GM12892 (cell line): ENCODE measurements around the gene GRN.

Experiments
- DNase-seq: peaks from one replicate; pipeline ENCODE4 v3.0.0; 2011; ENCODE audit not compliant: insufficient read length
- FAIRE-seq: peaks from 2 replicates; lab custom pipeline; 2011; peaks lifted over from hg19 to GRCh38; lab: Jason Lieb, UNC
- POLR2A ChIP-seq: IDR thresholded peaks from 2 replicates; pipeline ENCODE4 v1.6.1; 2011; ENCODE audit warnings: low read depth, low read length, control low read depth
- POLR2AphosphoS5 ChIP-seq: IDR thresholded peaks from 2 replicates; pipeline ENCODE4 v1.6.1; 2011; ENCODE audit warnings: low read depth, low read length, control low read depth
- TAF1 ChIP-seq: IDR thresholded peaks from 2 replicates; pipeline ENCODE4 v1.6.1; 2011; ENCODE audit warnings: low read depth, mild to moderate bottlenecking, control low read depth, low read length, borderline replicate concordance

The GRN gene

DNA sequence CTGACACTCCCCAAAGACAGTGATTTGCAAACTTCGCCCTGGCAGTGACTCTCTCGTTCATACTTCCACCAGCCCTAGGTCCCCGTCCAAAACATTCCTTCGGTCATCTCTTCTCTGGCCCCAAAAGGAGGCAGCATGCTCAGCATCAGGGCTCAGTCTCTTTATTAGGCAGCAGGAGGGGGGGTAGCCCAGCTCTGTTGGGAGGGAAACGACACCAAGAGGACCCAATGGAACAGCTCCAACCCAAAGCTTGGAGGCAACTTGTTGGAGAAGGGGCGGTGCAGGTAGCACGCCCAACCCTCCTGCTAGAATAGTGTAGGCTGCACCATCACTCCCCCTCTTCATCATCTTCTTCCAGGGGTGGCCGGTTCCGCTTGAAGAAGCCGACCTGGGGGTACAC lies 26.9 kb downstream of the GRN start:
- no peak for DNase-seq
- no peak for FAIRE-seq
- TF ChIP-seq POLR2A (no peak), POLR2AphosphoS5 (no peak), TAF1 (no peak)

DNA sequence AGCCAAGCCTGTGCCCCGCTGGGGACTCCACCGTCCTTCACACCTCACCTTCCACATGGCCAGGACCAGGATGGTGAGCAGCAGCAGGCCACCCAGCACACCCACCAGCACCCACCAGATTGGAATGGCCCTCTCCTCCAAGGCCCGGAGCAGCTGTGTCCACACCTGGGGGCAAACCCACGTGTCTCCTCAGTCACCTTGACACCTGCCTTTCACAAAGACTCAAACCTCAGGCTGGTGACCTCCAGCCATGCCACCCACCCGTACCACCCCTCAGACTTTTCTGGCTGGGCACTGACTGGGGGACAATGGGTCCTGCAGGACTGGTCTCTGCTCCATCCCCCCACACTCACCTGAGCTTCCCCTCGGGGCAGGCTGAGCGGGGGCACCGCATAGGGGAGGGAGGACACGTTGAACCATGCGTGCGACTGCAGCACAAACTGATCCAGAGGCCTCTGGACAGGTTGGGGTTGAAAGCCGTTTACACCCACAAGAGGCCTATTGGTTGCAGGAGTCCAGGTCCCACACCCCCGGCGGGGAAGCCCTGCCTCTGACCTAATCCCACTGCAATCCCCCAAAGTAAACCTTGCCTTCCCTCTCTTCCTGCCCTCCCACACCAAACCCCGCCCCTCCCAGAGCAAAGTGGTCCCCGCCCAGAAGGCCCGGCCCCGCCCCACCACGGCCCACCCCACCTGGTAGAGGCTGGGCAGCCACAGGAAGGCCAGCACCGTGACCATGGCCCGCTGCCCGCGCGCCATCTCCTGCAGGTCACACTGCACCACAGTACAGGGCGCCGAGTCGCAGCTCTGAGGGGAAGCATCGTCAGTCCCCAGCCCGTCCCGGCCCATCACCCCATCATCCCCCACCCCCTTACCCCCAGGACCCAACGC lies 29.4 kb downstream of the GRN start:
- TF ChIP-seq POLR2AphosphoS5: no peak
- TF ChIP-seq TAF1: no peak
- no peak for TF ChIP-seq POLR2A
- DNase-seq: no peak
- no peak for FAIRE-seq

DNA sequence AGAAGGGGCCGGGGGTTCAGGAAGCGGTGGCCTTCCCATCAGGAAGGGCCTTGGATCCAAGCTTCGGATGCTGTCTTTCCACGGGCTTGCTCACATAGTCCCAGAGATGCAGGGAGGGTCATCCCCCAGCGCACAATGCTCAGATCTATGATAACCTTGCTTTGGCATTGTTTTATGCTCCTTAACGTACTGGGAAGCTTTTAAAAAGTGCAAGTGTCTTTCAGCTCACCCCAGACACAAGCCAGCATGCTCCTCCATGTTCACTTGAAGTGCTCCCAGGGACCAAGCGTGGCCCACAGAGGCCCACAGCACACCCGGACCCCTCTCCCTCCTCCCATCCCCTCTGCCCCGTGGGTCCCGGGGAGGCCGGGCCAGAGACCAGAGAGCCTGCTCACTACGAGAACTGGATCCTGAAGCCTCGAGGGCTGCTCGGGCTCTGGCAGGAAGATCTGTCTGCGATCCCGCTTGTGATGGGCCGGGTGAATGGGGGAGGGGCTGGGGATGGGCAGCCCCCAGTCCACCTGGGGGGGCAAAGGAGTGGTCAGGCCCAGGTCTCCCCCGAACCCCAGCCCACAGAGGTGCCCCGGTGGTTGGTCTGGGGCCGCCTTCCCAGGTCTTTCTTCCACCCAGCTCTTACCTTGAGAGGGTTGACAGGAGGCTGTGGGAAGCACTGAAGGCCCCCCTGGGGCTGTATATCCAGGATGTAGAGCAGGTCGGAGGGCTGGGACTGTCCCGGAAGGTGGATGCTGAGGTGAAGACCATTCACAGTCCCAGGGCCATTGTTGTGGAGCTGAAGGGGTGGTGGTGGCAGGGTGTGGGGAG lies 30.3 kb downstream of the GRN start:
- TF ChIP-seq POLR2AphosphoS5 (no peak), POLR2A (no peak), TAF1 (no peak)
- no peak for DNase-seq
- no peak for FAIRE-seq

DNA sequence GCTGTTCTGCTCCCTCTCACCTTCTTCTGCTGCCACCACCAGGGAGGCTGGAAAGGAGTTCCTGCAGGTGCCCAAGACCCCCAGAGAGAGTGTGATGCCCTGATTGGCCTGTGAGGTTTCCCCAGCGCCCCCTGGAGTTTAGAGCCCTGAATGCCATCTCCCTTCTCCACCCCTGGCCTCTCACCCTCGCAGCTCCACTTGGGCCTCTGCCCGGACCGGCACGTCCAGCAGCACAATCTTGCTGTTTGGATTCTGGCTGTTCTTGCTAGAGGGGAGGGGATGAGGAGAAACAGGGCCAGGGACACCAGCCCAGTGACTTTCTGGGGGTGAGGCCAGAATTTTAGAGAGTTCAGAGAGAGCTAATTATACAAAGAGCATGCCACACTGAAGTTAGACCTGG lies 31.0 kb downstream of the GRN start:
- FAIRE-seq (no peak), DNase-seq (peak; percentile 69)
- TF ChIP-seq POLR2A (no peak), POLR2AphosphoS5 (no peak), TAF1 (no peak)

DNA sequence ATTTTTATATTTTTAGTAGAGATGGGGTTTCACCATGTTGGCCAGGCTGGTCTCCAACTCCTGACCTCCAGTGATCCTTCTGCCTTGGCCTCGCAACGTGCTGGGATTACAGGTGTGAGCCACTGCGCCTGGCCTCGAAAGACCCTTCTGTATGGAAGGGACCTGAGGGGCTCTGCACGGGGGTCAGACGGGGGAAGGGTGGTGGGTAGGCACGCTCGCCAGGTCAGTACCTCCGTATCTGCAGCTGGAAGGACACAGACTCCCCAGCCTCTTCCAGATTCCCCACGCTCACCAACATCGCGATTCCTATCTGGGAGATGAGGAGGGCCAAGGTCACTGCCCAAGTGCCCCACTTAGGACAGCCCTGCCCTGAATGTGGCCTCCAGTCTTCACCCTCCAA lies 31.7 kb downstream of the GRN start:
- no peak for DNase-seq
- TF ChIP-seq POLR2A (no peak), TAF1 (no peak)
- no peak for FAIRE-seq

DNA sequence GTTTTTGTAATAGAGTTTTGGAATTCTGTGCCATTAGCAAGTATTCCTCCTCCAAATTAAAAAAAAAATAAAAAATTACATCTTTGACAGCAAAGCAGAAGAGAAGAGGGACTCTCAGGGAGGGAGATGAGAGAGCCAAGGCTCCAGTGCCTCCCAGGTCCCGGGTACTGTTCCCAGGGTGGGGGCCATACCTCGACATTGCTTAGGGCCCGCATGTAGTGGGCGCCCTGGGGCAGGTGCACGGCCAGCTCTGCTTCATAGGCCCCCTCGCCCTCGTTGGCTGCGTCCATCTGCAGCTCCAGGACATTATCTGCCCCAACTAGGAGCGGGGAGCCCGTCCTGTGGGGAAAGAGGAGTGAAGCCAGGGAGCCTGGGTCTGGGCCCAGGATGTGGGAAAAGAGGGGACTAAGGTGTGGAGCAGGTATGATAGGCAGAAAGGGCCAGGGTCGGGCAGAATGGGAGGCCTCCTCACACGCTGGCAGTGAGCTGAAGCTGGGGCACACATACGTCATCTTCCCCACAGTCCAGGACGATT lies 33.1 kb downstream of the GRN start:
- FAIRE-seq: no peak
- TF ChIP-seq POLR2AphosphoS5: no peak
- no peak for TF ChIP-seq TAF1
- TF ChIP-seq POLR2A: no peak

DNA sequence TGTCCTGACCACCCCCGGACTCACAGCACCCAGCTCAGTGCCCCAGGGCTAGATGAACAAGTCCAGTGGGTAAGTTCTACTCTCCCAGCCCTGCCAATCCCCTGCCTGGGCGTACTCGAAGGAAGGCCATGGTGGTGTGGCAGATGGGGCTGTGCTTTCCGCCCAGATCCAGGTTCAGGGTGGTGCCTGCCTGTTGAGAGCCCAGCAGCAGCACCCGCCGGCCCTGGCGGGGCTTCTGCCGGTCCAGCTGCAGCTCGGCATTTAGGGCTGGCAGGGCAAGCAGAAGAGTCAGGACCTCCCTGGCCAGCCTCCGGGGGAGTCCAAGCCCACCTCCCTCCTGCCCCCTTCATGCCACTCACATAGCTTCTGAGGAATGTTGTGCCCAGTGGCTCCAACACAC lies 34.8 kb downstream of the GRN start:
- TF ChIP-seq POLR2A (no peak), TAF1 (no peak), POLR2AphosphoS5 (no peak)
- no peak for FAIRE-seq
- no peak for DNase-seq

More for the DNA sequence above, 33.1 kb downstream of the GRN start:
- DNase-seq: no peak

DNA sequence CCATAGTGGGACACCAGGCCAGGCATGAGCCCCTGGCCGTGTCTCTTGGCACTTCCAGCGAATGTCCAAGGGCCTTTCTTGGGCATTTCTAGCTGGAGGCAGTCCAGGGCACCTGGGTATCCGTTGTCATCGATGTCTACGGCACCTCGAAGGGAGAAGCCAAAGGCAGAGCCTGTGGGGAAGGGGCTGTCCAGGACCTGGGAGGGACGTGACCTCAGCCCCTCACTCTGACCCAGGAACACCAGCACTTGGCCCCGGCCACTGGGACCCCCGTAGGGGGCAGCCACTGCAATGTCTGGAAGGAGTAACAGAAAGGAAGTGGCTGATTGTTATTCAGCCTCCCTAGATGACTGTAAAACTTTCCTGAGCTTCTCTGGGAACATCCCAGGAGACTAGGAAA lies 35.7 kb downstream of the GRN start:
- no peak for TF ChIP-seq POLR2AphosphoS5
- no peak for TF ChIP-seq POLR2A
- TF ChIP-seq TAF1: no peak
- no peak for FAIRE-seq
- DNase-seq: no peak

DNA sequence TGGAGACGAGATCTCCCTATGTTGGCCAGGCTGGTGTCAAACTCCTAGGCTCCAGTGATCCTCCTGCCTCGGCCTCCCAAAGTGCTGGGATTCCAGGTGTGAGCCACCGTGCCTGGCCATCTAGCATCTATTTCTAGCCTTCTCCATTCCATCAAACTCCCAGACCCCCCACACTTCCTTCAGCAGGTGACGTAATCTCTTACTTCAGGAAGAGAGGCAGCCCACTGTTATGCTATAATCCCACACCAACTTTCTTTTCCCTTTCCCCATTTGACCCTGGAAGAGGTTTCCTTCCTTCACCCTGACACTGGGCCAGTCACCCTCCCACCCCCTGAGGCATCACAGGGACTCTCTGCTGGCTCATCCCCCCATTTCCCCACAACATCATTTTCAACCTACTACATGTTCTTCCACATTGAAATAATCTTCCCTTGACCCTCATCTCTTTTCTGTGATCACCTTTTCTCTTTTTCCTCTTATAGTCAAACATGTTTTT lies 36.8 kb downstream of the GRN start:
- TF ChIP-seq POLR2A (no peak), POLR2AphosphoS5 (no peak), TAF1 (no peak)
- no peak for DNase-seq
- FAIRE-seq: no peak

DNA sequence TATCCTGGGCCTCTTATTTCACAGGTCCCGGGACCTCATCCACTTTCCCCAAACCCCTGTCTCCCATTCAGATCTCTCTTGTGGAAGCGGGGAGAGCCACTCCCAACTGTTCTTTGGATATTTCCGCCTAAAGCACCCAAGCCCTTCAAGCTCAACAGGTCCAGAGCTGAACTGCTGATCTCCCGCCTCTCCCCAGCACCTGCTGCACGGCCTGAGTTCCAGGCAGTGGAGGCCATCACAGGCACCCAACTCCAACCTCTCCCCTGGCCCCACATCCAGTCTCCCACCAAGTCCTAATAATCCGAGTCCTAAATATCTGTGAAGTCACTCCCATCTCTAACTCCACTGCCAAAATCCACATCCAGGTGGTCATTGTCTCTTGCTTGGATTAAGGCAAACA lies 37.8 kb downstream of the GRN start:
- FAIRE-seq (no peak), DNase-seq (no peak)
- TF ChIP-seq POLR2A: no peak
- no peak for TF ChIP-seq TAF1
- TF ChIP-seq POLR2AphosphoS5: no peak

DNA sequence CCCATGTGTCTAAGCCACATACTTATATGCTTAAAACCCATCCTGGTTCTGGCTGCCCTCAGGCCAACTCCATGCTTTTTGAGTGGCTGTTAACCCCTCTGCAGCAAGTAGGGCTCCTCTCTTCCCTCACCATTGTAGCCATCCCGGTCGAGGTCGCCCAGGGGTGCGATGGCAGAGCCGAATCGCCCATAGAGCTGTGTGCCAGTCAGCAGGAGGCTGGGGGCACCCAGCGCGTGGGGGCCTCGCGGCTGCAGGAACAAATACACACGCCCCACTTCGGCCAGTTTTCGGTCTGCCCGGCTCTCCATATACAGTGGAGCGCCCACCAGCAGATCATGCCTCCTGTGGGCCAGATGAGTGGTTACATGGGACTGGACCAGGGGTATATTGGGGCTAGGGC lies 38.3 kb downstream of the GRN start:
- DNase-seq: no peak
- no peak for TF ChIP-seq TAF1
- TF ChIP-seq POLR2A: no peak
- FAIRE-seq: no peak
